ENCODE results near the gene NCKAP5. TPM values are rescaled to one million over a fixed set of nuclear protein-coding genes. Genes with fewer than 3 reads are reported as not detected.

The NCKAP5 gene
- total RNA-seq, 2 experiments from 2014 or later, result not detected

DNA sequence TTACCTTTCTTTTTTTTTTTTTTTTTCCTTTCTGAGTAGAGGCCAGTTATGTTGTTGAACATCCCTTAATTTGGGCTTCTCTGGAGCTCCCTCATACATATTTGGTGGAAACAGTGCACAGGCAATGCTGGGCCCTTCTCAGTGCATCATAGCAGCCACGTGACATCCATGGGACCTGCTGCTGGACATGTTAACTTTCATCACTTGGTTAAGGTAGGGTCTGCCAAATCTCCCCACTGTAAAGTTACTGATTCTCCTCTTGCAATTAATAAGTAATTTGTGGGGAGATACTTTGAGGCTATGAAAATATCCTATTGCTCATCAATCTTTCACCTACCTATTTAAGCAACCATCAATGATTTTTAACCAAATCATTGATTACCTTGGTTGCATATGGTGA lies 686.7 kb downstream of the NCKAP5 start:
- no peaks in the 10 kb centered on the region for H3K4me1 Mint-ChIP-seq (ENCODE audit: low read depth)
- no peak for DNase-seq
- no peaks in the 10 kb centered on the region for H3K27me3 Mint-ChIP-seq
- no peak overlapping the region for H3K4me3 Mint-ChIP-seq
- CTCF ChIA-PET, result no interaction called here
- no peaks in the 10 kb centered on the region for H3K36me3 Mint-ChIP-seq (ENCODE audit: low read depth)
- no peak for ATAC-seq
- TF ChIP-seq, protein P1, sequence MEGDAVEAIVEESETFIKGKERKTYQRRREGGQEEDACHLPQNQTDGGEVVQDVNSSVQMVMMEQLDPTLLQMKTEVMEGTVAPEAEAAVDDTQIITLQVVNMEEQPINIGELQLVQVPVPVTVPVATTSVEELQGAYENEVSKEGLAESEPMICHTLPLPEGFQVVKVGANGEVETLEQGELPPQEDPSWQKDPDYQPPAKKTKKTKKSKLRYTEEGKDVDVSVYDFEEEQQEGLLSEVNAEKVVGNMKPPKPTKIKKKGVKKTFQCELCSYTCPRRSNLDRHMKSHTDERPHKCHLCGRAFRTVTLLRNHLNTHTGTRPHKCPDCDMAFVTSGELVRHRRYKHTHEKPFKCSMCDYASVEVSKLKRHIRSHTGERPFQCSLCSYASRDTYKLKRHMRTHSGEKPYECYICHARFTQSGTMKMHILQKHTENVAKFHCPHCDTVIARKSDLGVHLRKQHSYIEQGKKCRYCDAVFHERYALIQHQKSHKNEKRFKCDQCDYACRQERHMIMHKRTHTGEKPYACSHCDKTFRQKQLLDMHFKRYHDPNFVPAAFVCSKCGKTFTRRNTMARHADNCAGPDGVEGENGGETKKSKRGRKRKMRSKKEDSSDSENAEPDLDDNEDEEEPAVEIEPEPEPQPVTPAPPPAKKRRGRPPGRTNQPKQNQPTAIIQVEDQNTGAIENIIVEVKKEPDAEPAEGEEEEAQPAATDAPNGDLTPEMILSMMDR (IDR thresholded peaks at IDR 0.05), result no peak
- H3K27ac Mint-ChIP-seq, result no peak overlapping the region
- POLR2A ChIA-PET, result no interaction called here
- H3K9me3 Mint-ChIP-seq, result peaks cover 2% of the 10 kb centered on the region
- intact Hi-C loops (cut with micrococcal nuclease), result no loop called here

DNA sequence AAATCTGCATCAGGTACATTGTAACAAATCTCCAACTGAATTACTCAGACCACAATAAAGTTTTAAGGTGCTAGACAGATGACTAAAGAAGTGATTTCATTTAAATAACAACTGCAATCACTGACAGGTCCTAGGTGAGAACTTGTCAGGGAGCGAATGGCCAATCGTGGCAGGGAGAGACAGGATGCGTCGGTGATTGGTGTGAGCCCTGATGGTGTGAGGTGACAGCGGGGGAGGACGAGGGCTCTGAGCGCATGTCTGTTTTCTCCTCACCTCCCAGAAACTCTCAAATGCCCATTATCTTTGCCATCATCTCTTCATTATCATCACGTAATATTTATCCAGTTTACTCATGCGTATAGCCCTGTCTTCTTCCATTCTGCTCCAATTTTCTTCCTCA lies 690.3 kb downstream of the NCKAP5 start:
- TF ChIP-seq, protein P1 (IDR thresholded peaks at IDR 0.05), result no peak
- intact Hi-C loops (cut with micrococcal nuclease), result no loop called here
- CTCF ChIA-PET, result no interaction called here
- no peaks in the 10 kb centered on the region for H3K4me1 Mint-ChIP-seq (ENCODE audit: low read depth)
- no peak for DNase-seq
- H3K36me3 Mint-ChIP-seq (ENCODE audit: low read depth), result no peaks in the 10 kb centered on the region
- ATAC-seq, result no peak
- no peak overlapping the region for H3K27ac Mint-ChIP-seq
- no peaks in the 10 kb centered on the region for H3K27me3 Mint-ChIP-seq
- H3K4me3 Mint-ChIP-seq, result no peak overlapping the region
- H3K9me3 Mint-ChIP-seq, result peaks cover 2% of the 10 kb centered on the region
- POLR2A ChIA-PET, result no interaction called here

DNA sequence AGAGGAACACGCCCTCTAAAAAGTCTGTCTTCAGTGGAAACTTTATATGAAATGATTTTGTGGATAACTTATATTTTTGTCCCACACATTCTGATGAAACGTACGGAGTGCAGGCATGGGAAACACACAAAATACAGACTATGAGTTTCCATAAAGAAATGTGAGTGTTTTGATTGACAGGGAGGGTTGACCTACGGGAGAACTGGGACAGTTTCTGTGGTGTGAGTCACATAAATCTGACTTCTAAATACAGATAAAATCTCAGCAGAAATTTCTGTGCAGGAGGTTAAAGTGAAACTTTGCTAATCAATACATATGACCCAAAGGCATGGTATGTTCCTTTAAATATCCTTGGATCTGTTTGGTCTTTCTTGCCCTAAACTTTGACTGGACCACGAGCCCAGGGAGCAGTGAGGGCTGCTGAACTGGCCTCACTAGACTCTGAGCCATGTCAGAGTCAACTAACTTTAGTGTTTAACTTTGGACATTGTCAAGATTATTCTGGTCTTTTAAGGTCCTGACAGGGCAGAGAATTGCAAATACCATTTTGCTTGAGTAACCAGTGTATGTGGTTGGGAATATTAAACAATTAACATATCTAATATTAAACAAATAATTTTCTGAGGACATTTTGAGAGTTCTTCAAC lies 691.4 kb downstream of the NCKAP5 start:
- ATAC-seq (no peak), DNase-seq (no peak)
- Mint-ChIP-seq H3K27me3 (no peaks in the 10 kb centered on the region), H3K36me3 (ENCODE audit: low read depth) (no peaks in the 10 kb centered on the region), H3K4me1 (ENCODE audit: low read depth) (no peaks in the 10 kb centered on the region), H3K4me3 (no peak overlapping the region), H3K27ac (no peak overlapping the region), H3K9me3 (peaks cover 2% of the 10 kb centered on the region)
- TF ChIP-seq, protein P1 (IDR thresholded peaks at IDR 0.05), result no peak
- intact Hi-C loops (cut with micrococcal nuclease), result no loop called here
- ChIA-PET CTCF (no interaction called here), POLR2A (no interaction called here)

DNA sequence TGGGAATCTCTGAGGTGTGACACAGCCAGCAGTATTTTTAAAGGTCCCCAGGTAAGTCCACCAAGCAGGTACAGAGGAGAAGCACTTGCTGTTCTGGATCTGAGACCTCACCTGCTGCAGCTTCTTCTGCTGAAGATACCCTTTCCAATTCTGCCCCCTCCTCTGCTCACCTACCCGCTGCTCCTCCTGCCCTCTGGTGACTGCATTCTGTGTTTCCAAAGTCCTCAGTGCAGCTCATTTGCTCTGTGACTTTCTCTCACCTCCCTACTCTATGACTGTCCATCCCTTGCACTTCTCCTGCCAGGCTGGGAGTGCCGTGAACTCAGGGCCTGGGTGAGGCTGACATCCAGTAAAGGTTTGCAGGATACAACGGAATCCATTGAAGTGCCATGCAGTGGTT lies 693.1 kb downstream of the NCKAP5 start:
- ChIA-PET POLR2A (no interaction called here), CTCF (no interaction called here)
- no peaks in the 10 kb centered on the region for H3K4me1 Mint-ChIP-seq (ENCODE audit: low read depth)
- no peak for DNase-seq
- H3K36me3 Mint-ChIP-seq (ENCODE audit: low read depth), result no peaks in the 10 kb centered on the region
- H3K27ac Mint-ChIP-seq, result no peak overlapping the region
- H3K4me3 Mint-ChIP-seq, result no peak overlapping the region
- no peak for ATAC-seq
- H3K9me3 Mint-ChIP-seq, result peaks cover 2% of the 10 kb centered on the region
- H3K27me3 Mint-ChIP-seq, result no peaks in the 10 kb centered on the region
- TF ChIP-seq, protein P1 (IDR thresholded peaks at IDR 0.05), result no peak
- intact Hi-C loops (cut with micrococcal nuclease), result no loop called here

DNA sequence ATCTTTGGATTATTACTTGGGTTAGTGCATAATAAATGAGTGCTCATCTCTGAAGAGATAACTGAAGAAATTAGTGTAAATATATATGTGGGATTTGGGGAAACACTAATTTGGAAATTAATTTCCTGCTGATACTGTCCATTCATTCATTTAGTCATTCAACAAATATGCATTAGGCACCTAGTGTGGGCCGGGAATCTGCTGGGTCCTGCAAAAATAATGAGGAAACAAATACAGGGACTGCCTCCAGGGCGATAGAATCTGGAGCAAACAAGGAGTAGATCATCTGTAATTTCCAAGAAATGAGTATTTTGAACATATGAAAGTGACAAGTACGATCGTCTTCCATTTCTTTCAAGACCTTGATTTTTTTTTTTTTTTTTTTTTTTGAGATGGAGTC lies 694.5 kb downstream of the NCKAP5 start:
- H3K27me3 Mint-ChIP-seq, result no peaks in the 10 kb centered on the region
- ChIA-PET CTCF (no interaction called here), POLR2A (no interaction called here)
- no peaks in the 10 kb centered on the region for H3K36me3 Mint-ChIP-seq (ENCODE audit: low read depth)
- ATAC-seq (no peak), DNase-seq (no peak)
- no peaks in the 10 kb centered on the region for H3K4me1 Mint-ChIP-seq (ENCODE audit: low read depth)
- intact Hi-C loops (cut with micrococcal nuclease), result no loop called here
- no peak overlapping the region for H3K27ac Mint-ChIP-seq
- H3K4me3 Mint-ChIP-seq, result no peak overlapping the region
- H3K9me3 Mint-ChIP-seq, result no peaks in the 10 kb centered on the region
- TF ChIP-seq, protein P1 (IDR thresholded peaks at IDR 0.05), result no peak
